GM19328 (cell line): ENCODE results near the gene ZFR2.

Experiments used
- ATAC-seq: cut with Tn5 transposase; IDR thresholded peaks from one replicate; pipeline ENCODE4 v1.9.1; 2021; ENCODE audit warnings: mild to moderate bottlenecking, moderate library complexity; ENCODE audit not compliant: unreplicated experiment

The ZFR2 gene

GRCh38 chr19:3837922-3838321 lies 30.9 kb downstream of the ZFR2 start:
- ATAC-seq = no peak

GRCh38 chr19:3837332-3837731 lies 31.5 kb downstream of the ZFR2 start:
- no peak for ATAC-seq

- no peak for ATAC-seq
These were observed 32.0 kb downstream of the ZFR2 start for GRCh38 chr19:3836887-3837286.

- ATAC-seq = no peak
These were observed 33.8 kb downstream of the ZFR2 start for GRCh38 chr19:3835055-3835435.

GRCh38 chr19:3834349-3835054 lies 34.3 kb downstream of the ZFR2 start:
- no peak for ATAC-seq

GRCh38 chr19:3833578-3834348 lies 35.1 kb downstream of the ZFR2 start:
- ATAC-seq = no peak

GRCh38 chr19:3832001-3832400 lies 36.8 kb downstream of the ZFR2 start:
- no peak for ATAC-seq

- no peak for ATAC-seq
These were observed 37.2 kb downstream of the ZFR2 start for GRCh38 chr19:3831601-3832000.

GRCh38 chr19:3830621-3831589 lies 37.9 kb downstream of the ZFR2 start:
- no peak for ATAC-seq

- ATAC-seq = no peak
These were observed 41.5 kb downstream of the ZFR2 start for GRCh38 chr19:3827306-3827705.

GRCh38 chr19:3826163-3826562 lies 42.7 kb downstream of the ZFR2 start:
- no peak for ATAC-seq

GRCh38 chr19:3825286-3825956 lies 43.4 kb downstream of the ZFR2 start:
- ATAC-seq = no peak

GRCh38 chr19:3823350-3823713 lies 45.5 kb downstream of the ZFR2 start:
- ATAC-seq = no peak

GRCh38 chr19:3822683-3823349 lies 46.0 kb downstream of the ZFR2 start:
- no peak for ATAC-seq

GRCh38 chr19:3821857-3822364 lies 46.9 kb downstream of the ZFR2 start:
- ATAC-seq = no peak

GRCh38 chr19:3821156-3821555 lies 47.7 kb downstream of the ZFR2 start:
- ATAC-seq = no peak

- ATAC-seq = no peak
These were observed 48.8 kb downstream of the ZFR2 start for GRCh38 chr19:3819989-3820388.

- no peak for ATAC-seq
These were observed 49.9 kb downstream of the ZFR2 start for GRCh38 chr19:3818918-3819317.

GRCh38 chr19:3818466-3818865 lies 50.4 kb downstream of the ZFR2 start:
- ATAC-seq = no peak

GRCh38 chr19:3817761-3818160 lies 51.1 kb downstream of the ZFR2 start:
- ATAC-seq = no peak
